Activated CD4-positive, CD25-positive, alpha-beta regulatory T cell treated with anti-CD3 and anti-CD28 coated beads, Interleukin-2, amount 50 U/mL, for 72 hours (primary cell): ENCODE data around the gene ZNF641.

Source experiments
- DNase-seq: peaks from one replicate; pipeline ENCODE4 v3.0.0; 2021

The ZNF641 gene

DNA sequence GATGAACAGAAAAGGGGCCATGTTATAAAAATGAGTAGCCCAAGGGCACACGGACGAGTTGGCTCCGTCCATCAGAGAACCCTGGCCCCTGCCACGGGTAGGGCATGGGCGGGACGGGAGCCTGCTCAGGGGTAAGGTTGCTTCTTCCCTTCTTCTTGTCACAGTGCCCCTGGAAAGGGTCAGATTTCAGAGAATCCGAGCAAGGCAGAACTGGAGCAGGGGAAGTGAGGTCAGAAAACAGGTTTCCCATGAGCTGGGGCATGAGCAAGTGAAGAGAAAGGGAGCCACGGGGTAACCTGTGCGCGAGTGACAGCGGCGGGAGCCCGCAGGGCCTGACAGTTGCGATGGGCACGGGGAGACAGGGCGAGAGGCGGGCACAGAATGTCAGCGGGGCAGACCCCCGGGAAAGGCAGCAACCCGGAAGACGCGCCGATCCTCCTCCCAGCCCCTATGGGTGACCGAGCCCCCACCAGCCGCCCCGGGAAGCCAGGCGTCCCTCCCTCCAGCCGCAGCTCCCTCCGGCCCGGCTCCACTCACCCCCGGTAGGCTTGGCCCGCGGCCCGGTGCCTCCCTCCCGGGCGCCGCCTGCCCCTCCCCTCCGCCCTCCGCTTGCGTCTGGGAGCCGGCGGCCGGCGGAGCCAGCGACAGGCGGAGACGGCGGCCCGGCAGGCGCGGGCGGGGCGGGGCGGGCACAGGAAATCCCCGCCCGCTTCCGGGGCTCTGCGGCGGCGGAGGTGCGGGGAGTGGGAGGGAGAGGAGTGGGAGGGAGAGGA, at the start of gene ZNF641:
Gene ZNF641 (minus strand): TSS at position 671 of the 773 bp plus-strand sequence. CDS start 2,829 bp downstream, outside the sequence.
- peak; percentile 76 for DNase-seq

DNA sequence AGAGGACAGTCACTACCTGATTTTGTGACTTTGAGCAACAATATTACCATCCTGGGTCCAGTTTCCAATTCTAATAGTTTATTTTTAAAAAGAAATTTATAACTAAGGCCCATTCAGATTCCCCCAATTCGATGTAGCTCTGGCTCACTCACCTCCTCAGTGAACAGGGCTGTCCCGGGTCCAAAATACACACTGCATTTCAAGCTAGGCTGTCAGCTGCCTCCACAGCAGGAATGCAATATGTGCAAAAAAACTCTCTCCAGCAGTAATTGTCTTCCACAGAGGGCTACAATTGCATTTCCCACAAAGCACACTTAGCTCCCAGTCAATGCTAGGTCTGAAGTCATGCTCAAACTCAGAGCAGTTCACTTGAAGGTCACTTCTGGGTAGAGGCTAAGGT, 39.3 kb upstream of the ZNF641 start:
- DNase-seq = no peak

DNA sequence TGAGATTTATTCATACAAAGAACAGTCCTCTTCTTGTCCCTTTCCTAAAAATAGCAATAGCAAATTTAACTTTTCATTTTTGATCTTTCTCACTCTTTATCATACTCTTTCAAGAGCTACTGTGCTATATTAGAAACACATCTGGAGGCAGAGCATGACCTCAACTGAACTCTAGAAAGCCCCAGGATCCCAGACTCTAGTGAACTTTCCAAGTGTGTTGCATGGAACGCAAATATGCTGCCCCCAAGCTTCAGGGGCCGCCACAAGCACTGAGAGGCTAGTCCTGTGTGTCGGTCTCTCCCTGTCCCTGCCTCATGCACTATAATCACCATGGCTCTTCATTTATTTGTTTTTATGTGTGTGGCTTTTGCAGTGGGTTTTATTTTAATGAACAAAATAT, 38.7 kb upstream of the ZNF641 start:
- no peak for DNase-seq

DNA sequence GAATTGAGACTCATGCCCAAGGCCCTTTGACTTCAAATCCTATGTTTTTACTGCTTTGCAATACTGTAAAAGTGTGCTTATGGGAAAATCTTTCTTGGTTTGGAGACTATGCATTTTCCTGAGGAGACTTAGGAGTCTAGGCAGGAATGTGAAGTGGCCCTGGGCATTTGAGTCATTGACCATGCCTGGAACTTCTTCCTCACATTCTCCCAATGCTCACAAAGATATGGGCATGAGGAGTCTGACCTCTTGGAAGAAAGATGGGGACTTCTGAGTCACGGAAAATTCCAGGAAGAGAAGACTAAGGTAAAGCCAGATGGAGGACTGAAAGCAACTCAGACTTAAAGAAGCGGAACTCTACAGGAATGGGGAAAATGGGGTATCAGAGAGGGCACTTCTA, 38.2 kb upstream of the ZNF641 start:
- DNase-seq = no peak

- DNase-seq = no peak
These were observed 37.7 kb upstream of the ZNF641 start for GRCh38 chr12:48388460-48388859.

DNA sequence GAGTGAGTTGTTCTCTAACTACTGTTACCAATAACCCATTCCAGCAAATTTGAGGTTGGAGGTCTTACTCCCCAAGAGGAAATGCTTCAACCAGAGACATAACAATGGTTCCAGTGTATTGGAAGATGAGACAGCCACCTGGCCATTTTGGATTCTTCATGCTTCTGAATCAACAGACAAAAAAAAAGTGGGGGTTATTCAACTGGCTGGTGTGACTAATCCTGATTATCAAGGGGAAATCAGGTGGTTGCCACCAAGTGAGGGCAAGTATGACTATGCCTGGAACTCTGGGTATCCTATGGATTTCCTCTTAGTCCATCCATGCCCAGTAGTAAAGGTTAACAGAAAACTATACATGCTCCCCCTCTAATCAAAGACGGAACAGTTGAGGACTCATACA, 29.9 kb upstream of the ZNF641 start:
- no peak for DNase-seq

GRCh38 chr12:48379794-48380193, 29.1 kb upstream of the ZNF641 start:
- DNase-seq = no peak

DNA sequence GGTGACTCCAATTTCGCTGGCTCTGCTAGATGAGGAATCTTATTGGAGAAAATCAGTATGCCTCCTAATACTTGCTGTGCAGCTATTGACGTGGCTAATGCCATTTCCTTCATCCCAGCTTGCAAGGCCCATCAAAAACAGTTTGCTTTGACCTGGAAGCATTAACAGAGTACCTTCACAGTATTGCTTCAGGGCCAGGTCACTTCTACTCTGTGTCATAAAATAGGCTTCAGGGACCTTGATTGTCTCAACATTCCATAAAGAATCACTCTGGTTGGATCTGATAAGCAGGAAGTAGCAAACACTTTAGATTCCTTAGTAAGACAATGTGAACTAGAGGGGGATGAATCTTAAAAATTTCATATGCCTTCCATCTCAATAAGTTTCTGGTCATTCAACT, 26.9 kb upstream of the ZNF641 start:
- no peak for DNase-seq

DNA sequence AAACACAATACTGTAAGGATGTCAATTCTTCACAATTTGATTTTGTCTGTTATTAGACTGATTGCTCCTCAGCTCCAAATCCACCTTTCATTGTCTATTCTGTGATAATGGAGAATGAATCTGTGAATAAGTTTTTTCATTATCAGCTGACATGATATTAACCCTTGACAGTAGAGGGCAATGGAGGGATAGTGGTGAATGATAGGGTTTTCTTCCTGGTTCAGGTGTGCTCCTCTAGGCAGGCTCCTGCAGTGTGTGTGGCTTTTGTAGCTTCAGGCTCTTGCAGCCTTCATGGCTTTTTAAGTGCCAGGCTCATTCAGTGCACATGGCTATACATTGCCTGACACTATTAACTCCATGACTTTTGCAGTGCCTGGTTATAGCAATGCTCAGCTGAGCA, 23.4 kb upstream of the ZNF641 start:
- DNase-seq = no peak

- DNase-seq = no peak
These were observed 15.4 kb upstream of the ZNF641 start for GRCh38 chr12:48366131-48366530.

GRCh38 chr12:48361664-48362339, 11.1 kb upstream of the ZNF641 start:
- DNase-seq = no peak

DNA sequence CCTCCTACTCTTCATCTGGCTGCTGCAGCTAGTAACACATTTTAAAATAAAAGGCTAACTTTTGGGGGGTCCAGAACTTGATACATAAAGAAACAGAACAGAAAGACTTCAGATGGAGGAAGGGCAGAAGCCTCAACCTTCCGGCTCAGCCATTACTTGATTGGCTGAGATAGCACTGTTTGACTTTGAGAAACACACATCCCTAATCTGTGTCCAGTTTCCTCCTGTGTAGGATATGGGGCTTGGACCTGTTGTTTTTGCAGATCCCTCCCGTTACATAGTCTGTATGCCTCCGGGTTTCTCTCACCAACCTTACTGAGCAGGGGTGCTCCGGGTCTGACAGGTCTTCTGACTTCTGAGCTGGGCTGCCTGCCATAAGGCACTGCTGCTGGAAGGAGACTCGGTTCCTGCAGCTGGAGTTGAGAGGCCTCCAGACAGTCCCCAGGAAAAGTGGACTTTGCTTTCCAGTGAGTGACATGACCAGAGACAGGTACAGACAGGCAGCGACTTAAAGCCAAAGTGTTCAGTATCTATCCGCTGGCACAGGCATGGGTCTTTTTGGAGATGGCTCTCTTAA, 8.3 kb upstream of the ZNF641 start:
- DNase-seq = no peak

- DNase-seq = no peak
These were observed 5.5 kb upstream of the ZNF641 start for GRCh38 chr12:48356041-48356768.

DNA sequence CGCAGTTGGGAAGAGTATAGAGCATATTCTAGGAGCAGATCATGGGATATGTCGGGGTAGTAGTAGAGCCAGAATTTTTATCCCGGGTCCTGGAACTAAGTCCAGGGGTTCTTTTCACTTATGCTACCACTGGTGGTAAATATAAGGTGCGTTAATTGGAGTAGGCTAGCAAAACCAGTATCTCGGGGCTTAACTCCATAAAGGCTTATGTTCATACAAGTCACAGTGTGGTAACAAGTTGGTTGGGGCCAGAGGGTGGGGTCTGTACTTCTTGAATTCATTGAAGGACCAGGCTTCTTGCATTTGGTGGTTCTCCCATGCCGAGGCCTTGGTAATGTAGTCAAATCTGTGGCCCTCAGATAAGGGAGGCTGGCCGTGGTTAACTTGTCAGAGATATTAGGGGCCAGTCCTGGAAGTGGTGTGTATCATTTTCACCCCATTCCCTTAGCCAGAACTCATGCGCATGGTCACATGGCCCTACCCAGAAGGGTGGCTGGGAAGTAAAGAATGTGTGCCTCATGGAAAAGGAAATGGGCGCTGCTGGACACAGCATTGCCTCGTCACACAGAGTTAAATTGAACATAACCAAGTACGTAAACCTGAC, 1.5 kb upstream of the ZNF641 start:
- no peak for DNase-seq

GRCh38 chr12:48351022-48351708, 446 bp upstream of the ZNF641 start:
- no peak for DNase-seq

DNA sequence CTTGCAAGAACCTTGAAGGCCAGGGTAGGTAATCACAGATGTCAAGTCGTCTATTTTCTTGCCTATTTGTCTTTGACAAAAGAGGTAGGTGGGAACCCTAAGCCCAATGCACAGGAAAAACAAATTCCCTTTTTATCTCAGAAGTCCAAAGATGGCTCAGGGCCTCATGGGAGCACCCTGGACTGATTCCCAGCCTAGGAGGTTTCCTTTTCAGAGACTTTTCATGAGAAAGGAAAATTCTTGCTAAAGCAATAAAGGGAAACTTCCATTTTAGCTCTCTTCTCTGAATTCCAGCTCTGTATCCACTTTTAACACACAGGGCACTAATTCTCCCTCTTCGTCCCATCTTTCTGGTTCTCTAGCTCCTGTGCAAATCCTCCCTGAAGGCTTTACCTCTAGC, 1.2 kb downstream of the ZNF641 start:
- no peak for DNase-seq

- no peak for DNase-seq
These were observed 7.7 kb downstream of the ZNF641 start for GRCh38 chr12:48342980-48343379.

DNA sequence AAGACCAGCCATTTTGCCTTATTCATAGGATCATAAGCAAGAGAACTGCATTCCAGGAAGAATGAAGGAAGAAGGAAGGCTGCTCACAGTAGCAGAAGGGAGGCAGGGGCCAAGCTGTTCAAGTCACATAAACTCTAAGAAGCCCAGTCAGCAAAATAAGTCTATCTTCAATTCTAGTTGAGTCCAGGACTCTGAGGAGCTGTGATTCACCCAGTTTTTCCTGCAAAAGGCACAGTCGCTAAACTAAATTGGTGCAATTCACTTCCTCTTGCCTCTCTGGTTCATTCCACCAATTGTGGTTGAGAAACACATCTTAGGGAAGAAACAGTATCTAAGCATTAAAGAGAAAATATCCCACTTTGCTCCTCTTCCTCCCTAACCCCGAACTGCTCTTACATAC, 9.8 kb downstream of the ZNF641 start:
- no peak for DNase-seq

DNA sequence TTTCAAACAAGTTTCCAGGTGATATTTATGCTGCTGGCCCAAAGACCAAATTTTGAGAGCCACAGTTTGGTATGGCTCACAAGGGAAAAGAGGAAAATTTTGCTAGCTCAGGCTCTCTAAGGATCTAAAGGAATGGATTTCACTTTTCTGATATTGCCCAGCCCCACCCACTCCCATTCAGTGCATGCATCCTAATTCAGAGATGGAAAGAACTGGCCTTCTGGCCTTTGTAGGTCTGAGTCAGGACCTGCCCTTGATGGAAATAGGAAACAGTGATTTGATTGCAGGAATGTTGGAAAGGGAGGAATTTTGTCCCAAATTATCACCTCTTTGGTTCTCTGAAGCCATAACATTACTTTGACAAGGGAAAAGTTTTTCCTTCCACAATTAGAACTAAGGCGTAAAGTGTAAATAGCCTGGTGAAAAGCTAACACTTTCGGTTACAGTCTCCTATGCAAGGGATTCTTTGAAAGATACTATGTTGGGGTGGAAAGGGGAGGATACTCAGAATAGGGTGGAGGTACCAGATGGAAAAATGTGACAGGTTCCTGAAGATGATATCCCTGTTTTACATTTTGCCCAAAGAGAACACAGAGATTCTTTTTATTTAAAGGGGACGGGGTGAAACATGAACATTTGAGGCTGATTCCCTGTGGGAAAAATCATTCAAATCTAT, 11.1 kb downstream of the ZNF641 start:
- DNase-seq = no peak

GRCh38 chr12:48336564-48336963, 14.2 kb downstream of the ZNF641 start:
- no peak for DNase-seq

GRCh38 chr12:48336061-48336460, 14.7 kb downstream of the ZNF641 start:
- DNase-seq = no peak

DNA sequence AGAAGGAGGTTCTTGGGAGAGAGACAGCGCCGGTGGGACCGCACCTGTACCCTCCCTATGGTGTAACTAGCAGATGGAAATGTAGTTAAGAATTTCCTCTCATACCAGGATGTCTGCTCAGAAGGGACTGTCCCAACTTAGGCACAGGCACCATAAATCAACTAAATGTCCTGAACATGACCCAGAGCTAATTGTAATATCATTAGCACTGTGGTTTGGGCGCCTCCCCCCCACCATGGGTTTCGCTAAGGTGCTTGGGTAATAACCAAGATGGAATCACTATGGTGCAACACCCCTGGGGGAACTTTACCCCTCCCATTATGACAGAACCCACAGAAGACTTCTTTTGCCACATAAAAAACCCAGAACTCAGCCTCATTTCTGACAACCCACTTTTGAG, 15.9 kb downstream of the ZNF641 start:
- peak; percentile 48 for DNase-seq
